ENCODE measurements around the gene NEUROG2.

Gene NEUROG2

DNA sequence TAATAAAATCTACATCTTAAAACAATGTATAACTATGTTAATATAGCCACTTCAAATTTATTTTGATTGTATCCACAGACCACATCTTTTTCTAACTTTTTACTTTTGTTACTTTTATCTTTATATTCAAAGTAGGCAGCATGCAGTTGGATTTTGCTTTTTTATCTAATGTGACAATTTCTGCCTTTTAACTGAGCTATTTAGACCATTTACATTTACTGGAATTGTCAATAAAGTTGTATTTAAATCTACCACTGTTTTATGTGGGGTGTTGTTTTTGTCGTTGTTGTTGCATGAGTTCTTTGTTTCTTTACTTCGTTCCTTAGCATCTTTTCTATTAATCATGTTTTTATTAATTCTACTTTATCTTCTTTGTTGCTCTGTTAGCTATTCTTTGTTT lies 42.0 kb downstream of the NEUROG2 start:
- no peak for DNase-seq

DNA sequence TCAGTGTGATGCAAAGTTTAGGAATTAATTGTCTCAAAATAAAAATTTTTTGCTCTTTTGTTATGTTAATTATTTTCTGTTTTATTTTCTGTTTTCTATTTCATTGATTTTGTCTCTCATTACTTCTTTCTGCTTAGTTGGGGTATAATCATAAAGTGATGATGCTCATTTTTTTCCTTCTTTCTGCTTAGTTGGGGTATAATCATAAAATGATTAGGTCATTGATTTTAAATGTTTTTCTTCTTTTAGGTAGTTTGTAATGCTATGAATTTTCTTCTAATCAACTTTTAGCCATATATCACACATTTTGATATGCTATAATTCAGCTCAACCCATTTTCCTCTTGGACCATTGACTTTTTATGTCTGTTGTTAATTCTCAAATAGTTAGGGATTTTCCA lies 43.7 kb downstream of the NEUROG2 start:
- DNase-seq, result no peak

Data from inflammatory macrophage treated with lipopolysaccharide for 4 hours (primary cell).